ENCODE results near the gene ATF6.

The ATF6 gene

GRCh38 chr1:161905269-161905884, 139.3 kb downstream of the ATF6 start:
- no peak for DNase-seq

GRCh38 chr1:161907265-161907664, 141.1 kb downstream of the ATF6 start:
- no peak for DNase-seq

GRCh38 chr1:161908264-161908663, 142.1 kb downstream of the ATF6 start:
- DNase-seq: no peak

GRCh38 chr1:161910604-161911003, 144.5 kb downstream of the ATF6 start:
- no peak for DNase-seq

- no peak for DNase-seq
Measured at GRCh38 chr1:161913482-161914140, 147.5 kb downstream of the ATF6 start.

- no peak for DNase-seq
Measured at GRCh38 chr1:161914595-161914994, 148.5 kb downstream of the ATF6 start.

GRCh38 chr1:161915051-161915503, 149.0 kb downstream of the ATF6 start:
- DNase-seq: peak; percentile 62

GRCh38 chr1:161915978-161916377, 149.9 kb downstream of the ATF6 start:
- DNase-seq: no peak

- DNase-seq: no peak
Measured at GRCh38 chr1:161919229-161919628, 153.1 kb downstream of the ATF6 start.

- DNase-seq: no peak
Measured at GRCh38 chr1:161921491-161921890, 155.4 kb downstream of the ATF6 start.

GRCh38 chr1:161921990-161922389, 155.9 kb downstream of the ATF6 start:
- DNase-seq: no peak

- DNase-seq: no peak
Measured at GRCh38 chr1:161928056-161928455, 161.9 kb downstream of the ATF6 start.

- no peak for DNase-seq
Measured at GRCh38 chr1:161929137-161929536, 163.0 kb downstream of the ATF6 start.

- no peak for DNase-seq
Measured at GRCh38 chr1:161930064-161930463, 163.9 kb downstream of the ATF6 start.

- no peak for DNase-seq
Measured at GRCh38 chr1:161932668-161933067, 166.5 kb downstream of the ATF6 start.

GRCh38 chr1:161933592-161934588, 167.8 kb downstream of the ATF6 start:
- no peak for DNase-seq

GRCh38 chr1:161935264-161935663, 169.1 kb downstream of the ATF6 start:
- no peak for DNase-seq

- DNase-seq: no peak
Measured at GRCh38 chr1:161936786-161937185, 170.7 kb downstream of the ATF6 start.

GRCh38 chr1:161940866-161941591, 174.9 kb downstream of the ATF6 start:
- DNase-seq: no peak

- no peak for DNase-seq
Measured at GRCh38 chr1:161941726-161942436, 175.8 kb downstream of the ATF6 start.

- DNase-seq: no peak
Measured at GRCh38 chr1:161943737-161944136, 177.6 kb downstream of the ATF6 start.

- DNase-seq: no peak
Measured at GRCh38 chr1:161944381-161944780, 178.3 kb downstream of the ATF6 start.

All from activated naive CD4-positive, alpha-beta T cell treated with anti-CD3 and anti-CD28 coated beads, Interleukin-2, amount 50 U/mL, for 16 hours (primary cell).